Amniotic epithelial cell (primary cell): ENCODE results near the gene DDX18.
A peak's percentile ranks its signal among the peaks of the same experiment; 100 is the strongest.

Experiments
- DNase-seq: peaks from one replicate; pipeline ENCODE4 v3.0.0-alpha.2; 2010; ENCODE audit warnings: low read depth

DDX18 gene

DNA sequence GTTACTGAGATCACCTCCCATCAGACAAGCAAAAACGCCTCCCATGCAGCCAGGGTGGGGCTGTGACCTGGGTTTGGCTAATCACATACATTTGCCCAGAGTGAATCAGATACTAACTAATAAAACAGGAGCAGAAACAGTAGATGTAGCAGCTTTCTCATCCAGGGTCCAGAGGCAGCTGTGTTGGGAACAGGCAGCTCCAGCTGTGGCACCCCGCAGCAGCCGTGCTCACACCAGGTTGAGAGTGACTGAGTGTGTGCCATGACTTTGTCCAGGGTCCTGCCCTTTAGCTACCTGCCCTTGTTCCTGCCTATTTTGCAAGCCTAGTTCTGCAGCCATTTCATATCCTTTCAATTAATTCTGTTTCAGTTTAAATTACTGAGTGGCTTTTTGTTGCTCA is 20.5 kb downstream of the DDX18 start:
- no peak for DNase-seq

DNA sequence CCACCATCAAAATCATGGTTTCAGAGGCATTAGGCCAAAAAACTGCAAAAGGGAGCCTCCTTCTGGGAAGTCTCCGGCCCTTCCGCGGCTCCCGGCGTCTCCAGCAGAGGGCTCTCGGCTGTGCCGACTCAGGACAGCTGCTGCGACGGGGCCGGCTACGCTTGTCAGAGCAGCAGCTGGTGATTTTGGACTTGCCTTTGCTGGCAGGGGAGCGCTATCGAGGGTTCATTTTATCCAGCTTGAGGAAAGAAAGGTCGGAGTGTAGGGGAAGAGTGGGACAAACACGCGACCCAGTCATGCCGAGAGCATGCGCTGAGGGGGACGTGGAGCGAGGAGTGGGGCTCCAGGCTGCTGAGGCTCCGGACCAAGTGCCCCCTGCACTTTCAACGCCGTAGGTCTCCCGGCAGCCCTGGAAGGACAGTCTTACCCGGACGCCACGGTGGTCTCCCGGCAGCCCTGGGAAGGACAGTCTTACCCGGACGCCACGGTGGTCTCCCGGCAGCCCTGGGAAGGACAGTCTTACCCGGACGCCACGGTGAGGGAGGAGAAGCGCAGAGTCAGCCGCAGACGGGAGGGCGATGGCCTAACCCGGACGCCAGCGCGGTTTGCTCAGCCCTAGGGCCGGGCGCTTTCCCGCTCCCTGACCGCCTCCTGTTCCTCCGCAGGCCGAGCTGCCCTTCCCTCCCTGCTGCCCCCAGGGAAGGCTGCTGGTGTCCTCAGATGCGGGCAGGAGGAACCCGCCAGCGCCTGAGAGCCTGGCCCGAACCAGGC is 21.7 kb downstream of the DDX18 start:
- peak; percentile 66 for DNase-seq

DNA sequence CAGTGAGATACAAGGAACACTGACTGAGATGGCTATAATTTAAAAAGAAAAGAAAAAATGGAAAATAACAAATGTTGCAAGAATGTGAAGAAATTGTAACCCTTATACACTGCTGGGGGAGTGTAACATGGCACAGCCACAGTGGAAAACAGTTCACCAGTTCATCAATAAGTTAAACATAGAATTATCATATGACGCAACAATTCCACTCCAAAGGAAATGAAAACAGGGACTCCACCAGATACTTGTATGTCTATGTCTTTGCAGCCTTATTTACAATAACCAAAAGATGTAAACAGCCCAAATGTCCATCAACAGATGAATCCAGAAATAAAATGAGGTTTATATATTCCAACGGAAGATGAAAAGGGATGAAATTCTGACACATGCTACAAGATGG is 30.8 kb downstream of the DDX18 start:
- no peak for DNase-seq

DNA sequence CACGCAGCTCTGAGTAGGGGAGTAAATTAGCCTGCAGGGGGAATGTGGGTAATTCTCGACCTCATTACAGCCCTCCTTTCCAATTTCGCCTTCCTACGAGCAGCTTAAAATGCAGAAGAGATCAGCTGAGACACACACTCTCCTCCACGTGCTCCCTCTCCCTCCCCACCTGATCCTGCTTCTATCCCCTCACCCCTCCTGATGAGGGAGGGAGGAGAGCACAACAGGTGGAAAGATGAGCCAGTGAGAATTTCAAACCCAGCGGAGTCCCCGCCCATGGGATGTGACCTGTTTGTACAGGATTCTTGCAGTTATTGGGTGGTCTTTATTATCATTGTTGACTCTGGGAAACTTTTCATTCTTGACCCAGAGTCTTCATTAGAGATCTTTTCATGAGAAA is 35.5 kb downstream of the DDX18 start:
- DNase-seq, result no peak

DNA sequence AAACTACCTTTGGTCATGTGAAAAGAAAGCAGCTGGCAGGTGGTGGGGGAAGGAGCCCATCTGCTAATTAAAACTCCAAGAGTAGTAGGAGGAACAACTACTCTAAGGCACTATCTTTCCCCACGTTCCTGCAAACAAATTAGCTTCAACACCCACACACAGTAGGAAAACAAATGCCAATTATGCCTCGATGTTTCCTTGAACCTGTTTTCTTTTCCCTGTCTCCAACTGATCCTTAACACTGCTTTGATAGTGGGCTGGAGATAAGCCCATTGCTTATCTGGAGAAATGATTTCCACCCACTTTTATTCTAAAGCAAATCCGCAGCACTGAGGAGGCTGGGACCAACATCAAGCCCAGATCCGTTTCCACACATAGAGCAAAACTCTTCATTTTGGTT is 36.0 kb downstream of the DDX18 start:
- DNase-seq, result no peak

DNA sequence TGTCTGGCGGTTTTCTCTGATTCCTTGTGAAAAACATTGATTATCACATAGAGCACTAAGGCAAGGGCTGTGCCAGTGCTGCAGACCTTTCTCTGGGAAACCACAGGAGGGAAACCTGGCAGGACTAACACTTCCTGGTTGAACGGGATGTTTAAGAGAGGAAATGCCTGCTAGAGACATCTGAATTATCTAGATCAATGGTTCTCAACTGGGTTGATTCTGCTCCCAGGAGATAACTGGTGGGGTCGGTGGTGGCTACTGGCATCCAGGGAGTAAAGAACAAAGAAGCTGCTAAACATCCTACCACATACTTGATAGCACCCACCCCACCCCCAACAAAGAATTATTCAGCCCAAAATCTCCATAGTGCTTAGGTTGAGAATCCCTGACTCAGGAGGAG is 37.5 kb downstream of the DDX18 start:
- no peak for DNase-seq

DNA sequence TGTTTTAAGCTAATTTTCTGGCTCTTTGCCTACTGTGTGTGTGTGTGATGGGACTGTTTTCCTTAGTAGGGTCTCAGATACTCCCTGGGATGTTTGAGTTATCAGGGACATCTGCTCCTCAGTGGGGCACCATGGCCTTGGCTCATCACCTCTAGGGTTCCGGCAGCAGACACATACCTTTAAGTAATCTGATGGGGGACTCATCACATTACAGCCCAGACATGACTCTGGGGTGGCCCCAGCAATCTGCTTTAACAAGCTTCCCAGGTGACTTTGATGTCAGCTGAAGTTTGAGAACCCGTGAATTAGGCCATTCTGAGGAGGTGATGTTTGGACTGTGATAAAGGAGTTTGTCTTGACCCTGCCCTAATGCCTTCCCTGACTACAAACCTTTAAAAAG is 38.8 kb downstream of the DDX18 start:
- no peak for DNase-seq

DNA sequence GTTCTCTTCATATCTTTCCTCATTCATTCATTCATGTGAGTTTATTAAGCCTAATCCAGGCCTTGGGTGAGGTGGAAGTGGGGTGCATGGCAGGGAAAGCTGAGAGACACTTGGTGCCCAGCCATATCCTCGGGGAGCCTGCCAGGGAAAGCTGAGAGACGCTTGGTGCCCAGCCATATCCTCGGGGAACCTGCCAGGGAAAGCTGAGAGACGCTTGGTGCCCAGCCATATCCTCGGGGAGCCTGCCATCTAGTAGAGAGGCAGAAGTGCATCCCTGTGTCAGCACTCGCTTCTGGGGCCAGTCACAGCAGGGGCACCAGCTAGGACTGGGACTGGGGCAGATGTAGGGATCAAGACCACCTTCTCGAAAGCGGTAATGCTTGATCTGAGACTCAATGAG is 39.4 kb downstream of the DDX18 start:
- DNase-seq, result no peak

DNA sequence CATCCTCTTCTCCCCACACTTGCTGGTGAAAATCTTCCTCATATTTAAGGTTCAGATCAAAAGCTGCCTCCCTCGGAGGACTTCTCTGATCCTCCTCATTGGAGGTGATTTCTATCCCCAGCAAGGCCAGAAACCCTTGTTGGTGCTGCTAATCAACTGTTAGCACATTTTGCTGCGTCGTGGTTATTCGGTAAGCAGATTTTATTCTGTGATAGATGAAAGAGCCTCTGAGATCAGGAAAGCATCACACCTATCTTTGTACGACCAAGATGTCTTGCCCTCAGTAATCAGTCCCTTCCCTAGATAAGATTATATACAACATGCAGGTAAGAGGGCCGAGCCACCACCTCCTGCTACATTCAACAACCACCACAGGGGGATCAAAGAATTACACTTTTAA is 40.1 kb downstream of the DDX18 start:
- DNase-seq, result no peak

DNA sequence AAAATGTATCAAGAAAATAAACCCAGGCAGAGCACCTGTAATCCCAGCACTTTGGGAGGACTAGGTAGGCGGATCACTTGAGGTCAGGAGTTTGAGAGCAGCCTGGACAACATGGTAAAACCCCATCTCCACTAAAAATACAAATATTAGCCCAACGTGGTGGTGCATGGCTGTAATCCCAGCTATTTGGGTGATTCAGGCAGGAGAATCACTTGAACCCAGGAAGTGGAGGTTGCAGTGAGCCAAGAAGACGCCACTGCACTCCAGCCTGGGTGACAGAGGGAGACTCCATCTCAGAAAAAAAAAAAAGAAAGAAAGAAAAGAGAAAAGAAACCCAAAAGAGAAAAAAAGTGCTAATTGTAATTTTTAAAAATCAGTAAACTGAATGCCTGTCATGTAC is 41.4 kb downstream of the DDX18 start:
- no peak for DNase-seq

DNA sequence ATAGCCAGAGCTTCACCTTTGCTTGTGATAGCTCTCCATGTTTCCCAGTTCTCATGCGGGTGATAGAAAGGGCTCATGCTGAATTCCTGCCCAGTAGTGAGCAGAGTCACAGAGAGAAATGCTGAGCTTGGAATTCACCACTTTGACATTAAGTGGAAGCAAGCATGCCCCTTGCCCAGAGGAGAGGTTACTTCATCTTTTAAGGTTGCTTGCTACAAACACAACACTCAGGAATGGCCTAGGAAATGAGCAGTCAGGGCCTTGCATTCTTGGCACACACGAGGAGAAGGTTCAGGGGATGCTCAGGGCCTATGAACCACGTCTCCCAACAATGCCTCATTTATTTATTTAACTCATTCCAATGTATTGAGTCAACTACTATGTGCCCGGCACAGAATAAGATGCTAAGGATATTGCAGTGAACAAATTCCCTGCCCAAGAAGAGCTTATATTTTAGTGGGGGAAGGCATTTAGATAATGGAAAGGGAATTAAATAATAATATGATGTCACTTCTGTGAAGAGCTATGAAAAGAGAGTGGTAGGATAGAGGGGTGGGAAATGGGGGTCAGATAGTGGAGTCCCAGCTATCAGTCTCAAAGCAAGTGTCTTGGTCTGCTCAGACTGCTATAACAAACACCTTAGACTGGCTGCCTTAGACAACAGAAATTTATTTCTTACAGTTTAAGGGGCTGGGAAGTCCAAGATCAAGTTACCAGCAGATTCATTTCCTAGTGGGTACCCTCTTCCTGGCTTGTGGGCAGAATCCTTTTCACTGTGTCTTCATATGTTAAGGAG is 42.1 kb downstream of the DDX18 start:
- DNase-seq, result peak; percentile 95

DNA sequence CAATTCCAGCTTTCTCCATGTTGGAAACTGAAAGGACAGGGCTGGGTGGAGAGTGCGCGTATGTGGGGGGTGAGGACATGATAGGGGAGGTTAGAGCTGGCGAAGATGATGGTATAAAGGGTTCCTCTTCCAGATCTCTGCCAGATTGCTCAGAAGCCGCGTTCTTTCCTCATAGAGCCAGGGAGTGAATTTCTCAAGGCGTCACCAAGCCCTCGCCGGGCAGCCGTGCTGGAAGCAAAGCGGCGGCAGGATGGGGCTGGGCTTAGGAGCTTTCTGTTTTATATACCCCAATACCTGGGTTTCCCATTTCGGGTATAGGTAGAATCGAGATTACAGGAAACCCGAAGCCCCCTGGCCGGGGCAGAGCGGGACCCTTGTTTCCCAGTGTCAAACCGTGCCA is 43.8 kb downstream of the DDX18 start:
- DNase-seq, result no peak

DNA sequence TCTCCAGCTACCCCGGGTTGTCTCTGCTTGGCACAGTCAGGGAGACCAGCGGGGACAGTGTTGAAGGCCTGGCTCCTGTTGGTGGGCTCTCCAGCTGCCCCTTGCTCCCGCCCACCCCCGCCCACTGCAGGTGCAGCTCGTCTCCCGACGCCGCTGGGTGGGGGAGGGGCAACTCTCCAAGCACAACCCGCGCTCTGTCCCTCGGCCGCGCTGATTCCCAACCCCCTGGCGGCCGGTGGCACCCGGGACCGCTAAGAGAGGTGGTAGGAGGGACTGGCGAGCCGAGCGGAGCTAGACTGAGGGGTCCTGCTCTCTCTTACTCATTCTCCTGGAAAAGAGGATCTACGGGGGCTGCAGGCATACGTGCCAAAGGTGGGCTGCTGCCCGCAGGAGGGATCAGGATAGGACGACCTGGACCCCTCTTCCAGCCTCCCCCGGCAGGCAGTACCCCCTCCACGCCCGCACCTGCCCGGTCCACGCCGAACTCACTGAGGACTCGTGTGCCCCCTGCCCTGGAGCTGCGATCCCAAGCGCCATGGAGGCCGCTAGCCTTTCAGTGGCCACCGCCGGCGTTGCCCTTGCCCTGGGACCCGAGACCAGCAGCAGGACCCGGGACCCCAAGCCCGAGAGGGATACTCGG is 44.5 kb downstream of the DDX18 start:
- DNase-seq, result no peak

DNA sequence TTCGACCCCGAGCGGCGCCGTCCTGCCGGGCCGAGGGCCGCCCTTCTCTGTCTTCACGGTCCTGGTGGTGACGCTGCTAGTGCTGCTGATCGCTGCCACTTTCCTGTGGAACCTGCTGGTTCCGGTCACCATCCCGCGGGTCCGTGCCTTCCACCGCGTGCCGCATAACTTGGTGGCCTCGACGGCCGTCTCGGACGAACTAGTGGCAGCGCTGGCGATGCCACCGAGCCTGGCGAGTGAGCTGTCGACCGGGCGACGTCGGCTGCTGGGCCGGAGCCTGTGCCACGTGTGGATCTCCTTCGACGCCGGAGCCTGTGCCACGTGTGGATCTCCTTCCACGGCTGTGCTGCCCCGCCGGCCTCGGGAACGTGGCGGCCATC is 45.0 kb downstream of the DDX18 start:
- no peak for DNase-seq

DNA sequence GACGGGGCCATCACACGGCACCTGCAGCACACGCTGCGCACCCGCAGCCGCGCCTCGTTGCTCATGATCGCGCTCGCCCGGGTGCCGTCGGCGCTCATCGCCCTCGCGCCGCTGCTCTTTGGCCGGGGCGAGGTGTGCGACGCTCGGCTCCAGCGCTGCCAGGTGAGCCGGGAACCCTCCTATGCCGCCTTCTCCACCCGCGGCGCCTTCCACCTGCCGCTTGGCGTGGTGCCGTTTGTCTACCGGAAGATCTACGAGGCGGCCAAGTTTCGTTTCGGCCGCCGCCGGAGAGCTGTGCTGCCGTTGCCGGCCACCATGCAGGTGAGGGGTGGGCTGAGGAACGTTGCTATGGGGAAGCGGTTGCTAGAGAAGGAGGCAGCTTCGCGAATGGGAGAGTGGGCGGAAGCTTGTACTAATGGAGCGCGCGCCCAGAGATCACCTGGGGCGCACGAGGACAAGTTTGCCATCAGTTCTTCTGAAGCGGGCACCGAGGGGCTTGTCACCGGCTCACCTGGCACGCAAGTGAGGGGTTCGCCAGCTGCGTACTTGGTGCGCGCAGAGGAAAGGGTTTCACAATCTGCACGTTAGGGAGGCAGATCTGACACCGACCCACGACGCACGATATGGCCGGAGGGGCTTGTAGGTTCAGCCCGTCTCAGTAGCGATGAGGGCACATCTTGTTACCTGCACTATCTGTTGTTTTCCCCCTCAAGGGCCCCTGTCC is 45.6 kb downstream of the DDX18 start:
- DNase-seq, result no peak

DNA sequence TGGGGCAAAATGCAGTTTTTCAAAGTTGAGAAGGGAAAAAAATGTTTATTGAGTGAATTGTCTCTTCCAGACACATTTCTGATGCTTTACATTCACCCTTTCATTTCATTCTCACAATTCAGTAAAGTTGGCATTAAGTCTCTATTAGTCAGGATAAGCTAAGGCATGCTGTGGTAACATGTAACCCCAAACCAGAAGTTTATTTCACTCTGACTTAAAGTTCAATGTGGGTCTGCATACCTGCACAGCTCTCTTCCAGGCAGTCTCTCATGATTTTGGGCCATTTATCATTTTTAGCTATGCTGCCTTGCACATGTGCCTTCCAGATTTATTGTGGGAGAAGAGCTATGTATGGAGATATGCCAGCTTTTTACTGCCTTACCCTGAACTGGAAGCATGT is 48.0 kb downstream of the DDX18 start:
- no peak for DNase-seq

DNA sequence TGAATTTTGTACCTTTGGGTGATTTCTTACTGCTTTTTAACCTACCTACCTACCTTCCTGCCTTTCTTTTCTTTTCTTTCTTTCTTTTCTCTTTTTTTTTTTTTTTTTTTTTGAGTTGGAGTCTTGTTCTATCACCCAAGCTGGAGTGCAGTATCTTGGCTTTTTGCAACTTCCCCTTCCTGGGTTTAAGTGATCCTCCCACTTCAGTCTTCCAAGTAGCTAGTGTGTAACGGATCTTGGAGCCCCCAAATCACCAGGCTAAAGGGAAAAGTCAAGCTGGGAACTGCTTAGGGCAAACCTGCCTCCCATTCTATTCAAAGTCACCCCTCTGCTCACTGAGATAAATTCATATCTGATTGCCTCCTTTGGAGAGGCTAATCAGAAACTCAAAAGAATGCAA is 61.3 kb downstream of the DDX18 start:
- DNase-seq, result no peak

DNA sequence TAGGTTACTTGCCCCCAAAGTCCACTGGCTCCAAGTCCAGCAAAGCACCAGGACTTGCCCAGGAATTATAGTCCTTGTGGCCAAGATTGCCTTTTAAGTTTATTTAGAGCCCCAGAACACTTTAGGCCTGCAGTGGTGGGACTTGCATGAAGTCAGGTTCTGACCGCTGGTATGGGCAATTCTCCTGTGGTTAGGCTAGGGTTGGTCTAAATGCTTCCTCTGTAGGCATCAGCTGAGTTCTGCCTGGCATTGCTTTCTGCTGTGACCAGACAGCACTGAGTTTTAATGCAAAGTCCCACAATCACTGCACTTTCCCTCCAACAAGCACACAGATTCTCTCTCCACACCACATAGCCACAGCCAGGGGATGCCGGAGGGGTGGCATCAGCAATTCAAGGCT is 64.5 kb downstream of the DDX18 start:
- DNase-seq, result no peak
